HAP-1 (cell line): ENCODE results near the gene CA10.

ENCODE experiments used
- DNase-seq, 2 experiments: peaks; one replicate each; pipeline ENCODE4 v3.0.0-alpha.2; 2016 to 2020; ENCODE audit warnings: low spot score in 2 of 2
- H3K27me3 ChIP-seq: fragments of 250-450 bp; sonication (Bioruptor Pico); 2 replicates; pipeline ENCODE4 v1.5.1; 2020; ENCODE audit warnings: low read depth, mild to moderate bottlenecking, moderate library complexity
- H3K36me3 ChIP-seq: fragments of 250-450 bp; sonication (Bioruptor Pico); replicated peaks from 2 replicates; pipeline ENCODE4 v1.5.1; 2020; ENCODE audit warnings: mild to moderate bottlenecking
- H3K4me1 ChIP-seq: fragments of 250-450 bp; sonication (Bioruptor Pico); 2 replicates; pipeline ENCODE4 v1.5.1; 2020; ENCODE audit warnings: mild to moderate bottlenecking
- H3K4me3 ChIP-seq: fragments of 250-450 bp; sonication (Bioruptor Pico); 2 replicates; pipeline ENCODE4 v1.5.1; 2020; ENCODE audit warnings: mild to moderate bottlenecking, moderate library complexity
- H3K9me3 ChIP-seq: fragments of 250-450 bp; sonication (Bioruptor Pico); 2 replicates; pipeline ENCODE4 v1.5.1; 2020; ENCODE audit warnings: mild to moderate bottlenecking, moderate library complexity
- in situ Hi-C: fragments of 300-500 bp; cut with MboI; formaldehyde crosslinking; loops from 3 replicates; pipeline ENCODE4 v1.14.3; 2020; ENCODE audit warnings: low sequenced_read_pairs, inconsistent platforms, mixed read lengths

Gene CA10

DNA sequence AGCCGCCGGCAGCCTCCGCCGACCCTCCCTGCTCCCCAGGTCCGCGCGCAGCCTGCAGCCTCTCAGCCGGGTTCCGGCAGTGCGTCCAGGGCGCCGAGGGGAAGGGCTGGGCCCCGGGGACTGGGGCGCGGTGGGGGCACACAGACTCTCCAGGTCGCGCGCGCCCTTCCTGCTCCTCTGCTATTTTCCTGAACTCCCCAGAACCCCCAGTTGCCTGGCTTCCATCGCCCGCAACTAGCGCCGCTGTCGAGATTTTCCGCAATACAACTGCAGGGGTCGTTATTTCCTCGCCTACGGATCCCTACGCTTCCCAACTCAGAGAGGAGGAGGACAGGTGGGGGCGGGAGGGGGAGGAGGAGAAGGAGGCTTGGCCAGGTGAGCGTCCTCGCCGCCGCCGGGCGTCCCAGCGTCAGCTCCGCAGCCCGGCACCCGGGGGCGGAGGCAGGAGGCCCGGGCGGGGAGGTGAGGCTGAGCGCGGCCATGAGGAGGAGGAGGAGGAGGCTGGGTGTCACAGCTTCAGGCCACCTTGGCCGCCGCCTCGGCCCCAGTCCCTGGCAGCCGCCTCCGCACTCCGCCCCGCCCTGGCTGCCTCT, at the start of gene CA10:
CA10 (minus strand) TSS at position 265 of the 593 bp plus-strand sequence.
- H3K4me3 ChIP-seq, result no peak within 1 kb of the TSS
- no peaks in the 10 kb centered on the region for H3K4me1 ChIP-seq
- no peaks in the 10 kb centered on the region for H3K27me3 ChIP-seq
- H3K9me3 ChIP-seq, result no peaks in the 10 kb centered on the region
- DNase-seq, result no peak
- no peaks in the 10 kb centered on the region for H3K36me3 ChIP-seq
- in situ Hi-C loops, result no loop called here

DNA sequence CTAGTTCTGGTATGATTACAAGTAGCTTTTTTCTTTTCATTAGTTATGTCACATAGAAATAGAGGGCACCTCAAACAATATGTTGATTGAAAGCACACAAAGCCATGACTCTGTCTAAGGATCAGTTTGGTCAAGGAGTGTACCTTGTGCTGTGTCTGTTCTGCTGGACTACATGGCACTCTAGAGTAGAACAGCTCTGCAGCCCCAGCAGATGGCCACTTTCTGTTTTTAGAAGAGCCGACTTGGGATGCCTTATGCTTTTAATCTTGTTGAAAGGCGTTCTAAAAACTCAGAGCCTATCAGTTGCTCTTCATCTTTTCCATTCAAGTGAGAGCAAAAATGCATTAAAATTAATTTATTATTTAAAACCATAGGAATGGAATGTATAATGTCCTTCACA, 49.3 kb upstream of the CA10 start:
- Histone ChIP-seq H3K9me3 (no peaks in the 10 kb centered on the region), H3K4me1 (no peaks in the 10 kb centered on the region), H3K27me3 (no peaks in the 10 kb centered on the region), H3K4me3 (no peak overlapping the region), H3K36me3 (no peaks in the 10 kb centered on the region)
- in situ Hi-C loops, result no loop called here
- DNase-seq, result no peak

DNA sequence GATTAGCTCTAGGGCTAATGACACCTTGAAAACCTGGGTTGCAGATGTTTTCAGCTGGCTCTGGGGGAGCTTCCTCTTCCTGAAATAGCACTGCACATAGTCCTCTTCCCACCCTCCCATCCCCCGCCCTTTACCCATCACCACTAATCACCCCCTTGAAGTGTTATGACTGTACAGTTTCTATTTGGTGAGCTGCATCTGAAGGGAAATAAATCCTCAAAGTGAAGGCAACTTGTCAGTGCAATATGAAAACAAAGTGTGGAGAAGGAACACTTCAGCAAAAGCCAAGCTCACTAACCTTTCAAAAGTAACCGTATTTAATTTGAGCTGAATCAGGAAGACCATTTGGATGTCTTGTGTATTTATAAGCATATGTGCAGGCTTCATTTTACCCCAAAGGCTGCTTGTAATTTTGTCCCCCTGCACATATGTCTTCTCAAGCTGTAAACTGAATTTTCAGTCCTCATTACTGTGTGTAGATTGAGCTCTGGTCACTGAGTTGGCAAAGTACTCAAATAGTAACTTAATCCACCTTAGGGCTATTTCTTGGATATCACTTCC, 44.1 kb upstream of the CA10 start:
- H3K36me3 ChIP-seq, result no peaks in the 10 kb centered on the region
- H3K4me3 ChIP-seq, result no peak overlapping the region
- no peak for DNase-seq
- in situ Hi-C loops, result no loop called here
- no peaks in the 10 kb centered on the region for H3K4me1 ChIP-seq
- no peaks in the 10 kb centered on the region for H3K27me3 ChIP-seq
- no peaks in the 10 kb centered on the region for H3K9me3 ChIP-seq

DNA sequence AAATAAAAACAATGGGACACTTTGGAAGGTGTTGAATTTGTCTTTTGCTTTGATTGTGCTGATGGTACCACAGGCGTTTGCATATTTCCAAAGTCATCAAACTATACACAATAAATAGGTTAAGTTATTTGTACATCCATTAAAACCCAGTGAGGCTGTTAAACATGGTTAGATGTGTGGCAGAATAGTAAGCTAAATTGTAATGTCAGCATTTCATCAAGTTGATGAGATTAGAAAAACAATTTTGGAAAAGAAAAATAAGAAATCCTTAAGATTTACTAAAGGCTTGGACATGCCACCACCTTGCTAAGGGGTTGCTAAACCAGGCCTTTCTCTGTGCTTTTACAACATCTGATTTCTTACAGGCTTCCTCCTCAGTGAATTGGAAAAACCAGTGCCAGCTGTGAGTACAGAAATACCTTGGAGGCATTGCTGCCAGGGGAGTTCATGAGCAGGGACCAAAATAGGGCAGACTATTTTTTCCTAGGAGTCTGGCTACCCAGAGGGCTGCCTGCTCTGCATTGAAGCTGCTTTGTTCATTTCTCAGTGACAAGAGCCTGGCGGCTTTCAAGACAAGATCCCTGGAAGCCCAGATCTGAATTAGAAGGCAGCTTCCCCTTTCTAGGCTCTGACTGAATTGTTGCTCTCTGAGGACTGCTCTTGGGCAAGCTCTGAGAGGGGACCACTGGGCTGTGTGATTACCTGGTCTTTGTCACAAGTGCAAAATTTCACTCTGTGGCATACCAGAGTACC, 43.4 kb upstream of the CA10 start:
- Histone ChIP-seq H3K4me3 (no peak overlapping the region), H3K9me3 (no peaks in the 10 kb centered on the region), H3K27me3 (no peaks in the 10 kb centered on the region), H3K36me3 (no peaks in the 10 kb centered on the region), H3K4me1 (no peaks in the 10 kb centered on the region)
- DNase-seq, result no peak
- in situ Hi-C loops, result no loop called here

DNA sequence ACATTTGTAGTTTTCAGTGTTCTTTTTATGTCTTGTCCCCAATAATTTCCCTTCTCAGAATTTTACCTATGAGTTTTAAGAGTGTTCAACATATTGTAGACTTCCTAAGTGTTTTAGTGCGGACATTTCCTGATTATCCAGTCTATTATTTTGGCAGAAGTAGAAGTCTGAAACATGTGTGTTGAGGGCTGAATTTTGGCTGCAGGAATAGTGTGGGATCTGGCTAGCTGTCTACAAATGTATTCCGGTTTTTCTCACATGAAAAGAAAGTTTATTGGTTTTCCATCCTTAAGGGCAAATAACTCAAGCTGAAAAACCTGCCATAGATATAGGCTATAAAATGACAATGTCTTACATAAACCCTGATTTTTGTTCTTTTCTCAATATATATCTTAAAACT, 33.0 kb upstream of the CA10 start:
- Histone ChIP-seq H3K4me1 (no peaks in the 10 kb centered on the region), H3K36me3 (no peaks in the 10 kb centered on the region), H3K4me3 (no peak overlapping the region), H3K27me3 (no peaks in the 10 kb centered on the region), H3K9me3 (no peaks in the 10 kb centered on the region)
- in situ Hi-C loops, result no loop called here
- no peak for DNase-seq

DNA sequence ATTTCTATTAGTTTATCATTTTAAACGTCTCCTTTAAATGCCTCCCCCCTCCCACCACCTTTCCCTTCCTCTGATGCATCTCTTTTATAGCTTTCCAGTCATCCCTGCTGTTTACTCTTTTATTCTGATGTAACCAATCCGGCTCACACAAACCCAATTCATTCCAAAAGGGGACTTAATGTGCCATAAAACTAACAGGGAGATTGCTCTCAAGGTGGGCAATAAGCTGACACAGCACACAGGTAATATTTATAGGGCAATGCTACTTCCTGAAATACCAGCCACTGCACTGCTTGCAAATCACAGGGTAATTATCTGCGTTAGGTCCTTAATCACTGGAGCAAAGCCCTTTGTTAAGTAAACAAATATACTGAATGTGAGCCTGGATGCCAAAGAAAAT, 23.3 kb upstream of the CA10 start:
- H3K27me3 ChIP-seq, result no peaks in the 10 kb centered on the region
- in situ Hi-C loops, result no loop called here
- H3K9me3 ChIP-seq, result no peaks in the 10 kb centered on the region
- no peak for DNase-seq
- no peak overlapping the region for H3K4me3 ChIP-seq
- no peaks in the 10 kb centered on the region for H3K36me3 ChIP-seq
- H3K4me1 ChIP-seq, result no peaks in the 10 kb centered on the region

DNA sequence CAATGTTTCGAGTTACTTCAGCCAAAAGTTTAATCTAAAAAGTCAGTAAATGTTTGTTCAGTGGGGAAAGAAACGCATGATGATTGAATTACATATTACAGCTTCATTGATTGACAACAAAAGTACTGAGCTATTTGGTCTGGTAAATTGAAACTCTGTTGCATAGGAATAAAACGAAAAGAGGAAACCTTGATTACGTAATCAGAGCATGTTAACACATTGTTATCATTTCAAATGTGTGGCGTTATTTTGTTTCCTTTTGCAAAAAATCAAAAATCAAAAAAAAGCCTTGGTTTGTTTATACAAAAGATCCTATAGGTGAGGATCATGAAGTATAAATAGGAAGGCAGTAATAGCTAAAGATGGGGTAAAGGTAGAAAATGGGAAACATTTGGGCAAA, 19.5 kb upstream of the CA10 start:
- no peaks in the 10 kb centered on the region for H3K4me1 ChIP-seq
- no peaks in the 10 kb centered on the region for H3K36me3 ChIP-seq
- DNase-seq, result no peak
- H3K4me3 ChIP-seq, result no peak overlapping the region
- no peaks in the 10 kb centered on the region for H3K27me3 ChIP-seq
- in situ Hi-C loops, result no loop called here
- H3K9me3 ChIP-seq, result no peaks in the 10 kb centered on the region

DNA sequence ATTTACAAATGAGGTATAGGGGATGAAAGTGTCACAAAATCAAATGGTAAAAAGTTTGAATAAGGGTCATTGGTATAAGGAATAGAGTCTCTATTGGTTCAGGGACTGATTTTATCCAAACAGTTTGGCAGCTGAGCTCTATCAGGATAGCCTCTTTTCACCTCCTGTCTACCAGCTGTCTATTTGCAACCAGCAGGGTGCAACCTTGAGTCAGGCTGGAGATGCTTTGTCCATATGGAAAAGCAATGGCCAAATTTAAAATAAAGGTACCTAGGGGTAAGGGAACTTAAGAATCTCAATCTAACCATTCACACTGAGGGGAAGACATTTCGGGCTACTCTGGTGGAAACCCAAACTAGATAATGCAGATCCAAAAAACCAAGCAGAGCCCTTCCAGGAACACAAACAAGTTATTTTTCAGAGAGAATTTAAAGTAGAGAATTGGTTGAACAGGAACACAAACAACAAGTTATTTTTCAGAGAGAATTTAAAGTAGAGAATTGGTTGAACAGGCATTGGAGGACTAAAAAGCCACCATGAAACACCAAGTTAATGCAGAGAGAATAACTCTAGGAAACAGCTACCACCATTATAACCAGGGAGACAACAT, 12.6 kb upstream of the CA10 start:
- no peaks in the 10 kb centered on the region for H3K27me3 ChIP-seq
- H3K4me3 ChIP-seq, result no peak overlapping the region
- in situ Hi-C loops, result no loop called here
- DNase-seq, result peak; percentile 5 to 33
- no peaks in the 10 kb centered on the region for H3K9me3 ChIP-seq
- H3K36me3 ChIP-seq, result no peaks in the 10 kb centered on the region
- H3K4me1 ChIP-seq, result no peaks in the 10 kb centered on the region

DNA sequence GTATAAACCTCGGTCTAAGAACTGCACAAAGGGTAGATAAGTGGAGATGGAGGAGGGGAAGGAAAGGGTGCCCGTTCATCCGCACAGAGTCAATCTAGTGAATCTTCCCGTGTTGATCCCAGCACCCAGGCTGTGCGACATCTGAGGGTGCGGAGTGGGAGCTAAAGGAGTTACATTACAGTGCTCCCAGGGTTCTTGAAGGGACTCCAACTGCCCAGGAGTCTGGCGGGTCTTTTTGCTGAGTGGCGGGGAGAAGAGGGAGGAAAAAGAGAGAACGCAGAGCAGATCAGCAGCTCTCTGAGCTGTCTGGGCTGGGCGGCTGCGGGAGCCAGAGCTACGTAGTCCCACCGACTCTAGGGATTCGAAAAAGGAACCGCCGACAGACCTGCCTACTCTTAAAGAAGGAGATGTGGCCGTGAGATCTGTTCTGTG, 1.6 kb upstream of the CA10 start:
- Histone ChIP-seq H3K27me3 (no peaks in the 10 kb centered on the region), H3K9me3 (no peaks in the 10 kb centered on the region), H3K4me1 (no peaks in the 10 kb centered on the region), H3K36me3 (no peaks in the 10 kb centered on the region), H3K4me3 (no peak overlapping the region)
- no peak for DNase-seq
- in situ Hi-C loops, result no loop called here

DNA sequence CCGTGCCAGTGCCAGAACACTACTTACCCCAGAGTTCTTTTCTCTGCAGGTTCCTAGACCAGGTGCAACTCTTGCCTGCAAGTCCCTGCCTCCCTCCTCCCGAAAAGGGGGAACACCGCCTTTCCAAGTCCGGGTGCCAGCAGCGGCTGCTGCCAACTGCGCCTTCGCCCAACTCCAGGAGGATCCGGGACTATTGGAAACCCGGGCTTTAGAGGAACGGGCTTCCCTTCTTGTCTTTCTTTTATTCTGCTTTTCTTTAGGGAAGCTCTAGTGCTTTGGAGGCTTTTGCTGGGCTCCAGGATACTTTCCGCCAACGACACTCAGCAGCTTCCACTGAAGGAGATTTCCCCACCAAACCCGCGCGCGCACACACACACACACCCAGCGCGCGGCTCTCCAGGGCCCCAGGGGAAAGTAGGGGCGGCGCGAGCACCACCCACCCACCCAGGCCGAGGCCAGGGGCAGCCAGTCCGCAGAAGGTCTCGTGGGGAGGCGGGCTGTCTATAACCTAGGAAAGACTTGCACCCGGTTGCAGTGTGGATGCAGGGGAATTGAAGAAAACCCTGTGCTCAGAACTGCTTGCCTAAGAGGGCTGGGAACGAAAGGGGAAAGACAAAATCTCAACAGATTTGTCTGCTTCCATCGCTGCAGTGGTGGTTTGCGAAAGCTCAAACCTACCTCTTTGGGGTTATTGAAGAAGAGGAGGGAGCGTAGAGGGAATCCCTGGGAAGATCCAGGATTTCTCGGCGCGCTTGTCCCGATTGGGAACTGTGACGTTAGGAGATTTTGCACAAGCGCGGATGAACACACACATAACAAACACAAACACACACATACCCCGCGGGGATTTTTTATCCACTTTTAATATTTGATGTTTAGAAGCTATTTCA, 977 bp upstream of the CA10 start:
- Histone ChIP-seq H3K36me3 (no peaks in the 10 kb centered on the region), H3K27me3 (no peaks in the 10 kb centered on the region), H3K4me3 (no peak overlapping the region), H3K4me1 (no peaks in the 10 kb centered on the region), H3K9me3 (no peaks in the 10 kb centered on the region)
- in situ Hi-C loops, result no loop called here
- no peak for DNase-seq

DNA sequence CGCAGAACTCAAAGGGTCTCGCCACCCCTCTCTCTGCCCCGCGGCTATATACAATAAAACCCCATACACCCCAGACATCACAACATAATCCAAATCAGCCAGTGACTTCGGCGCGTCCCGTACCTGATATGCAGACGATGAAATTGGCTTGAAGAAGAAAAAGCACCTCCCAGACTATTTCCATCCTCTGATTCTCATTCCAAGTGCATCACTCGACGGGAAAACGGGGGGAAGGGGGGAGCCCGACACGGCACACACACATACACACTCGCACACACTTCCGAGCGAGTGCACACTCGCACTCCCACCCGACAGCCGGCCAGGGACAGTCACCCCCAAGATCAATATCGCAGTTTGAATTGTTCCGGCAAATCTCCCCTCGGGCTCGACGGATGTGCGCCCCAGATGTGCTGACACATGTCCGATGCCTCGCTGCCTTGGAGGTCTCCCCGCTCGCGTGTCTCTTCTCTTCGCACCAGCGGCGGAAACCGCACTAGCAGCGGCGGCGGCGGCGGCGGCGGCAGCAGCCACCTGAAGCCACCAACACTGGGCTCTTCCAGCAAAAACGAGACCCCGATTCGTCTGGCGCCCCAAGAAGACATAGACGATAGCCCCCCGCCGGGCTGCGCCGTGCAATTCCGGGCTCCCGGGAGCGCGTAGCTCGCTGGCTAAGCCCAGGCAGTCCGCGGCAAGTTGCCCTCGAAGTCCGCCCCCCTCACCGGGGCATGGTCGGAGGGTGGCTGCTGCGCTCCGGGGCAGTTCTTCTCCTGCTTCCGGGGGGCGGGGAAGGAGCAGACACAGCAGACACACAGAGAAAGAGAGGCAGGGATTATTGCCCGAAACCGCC, 688 bp downstream of the CA10 start:
- in situ Hi-C loops, result no loop called here
- Histone ChIP-seq H3K27me3 (no peaks in the 10 kb centered on the region), H3K4me3 (no peak overlapping the region), H3K4me1 (no peaks in the 10 kb centered on the region), H3K36me3 (no peaks in the 10 kb centered on the region), H3K9me3 (no peaks in the 10 kb centered on the region)
- no peak for DNase-seq

DNA sequence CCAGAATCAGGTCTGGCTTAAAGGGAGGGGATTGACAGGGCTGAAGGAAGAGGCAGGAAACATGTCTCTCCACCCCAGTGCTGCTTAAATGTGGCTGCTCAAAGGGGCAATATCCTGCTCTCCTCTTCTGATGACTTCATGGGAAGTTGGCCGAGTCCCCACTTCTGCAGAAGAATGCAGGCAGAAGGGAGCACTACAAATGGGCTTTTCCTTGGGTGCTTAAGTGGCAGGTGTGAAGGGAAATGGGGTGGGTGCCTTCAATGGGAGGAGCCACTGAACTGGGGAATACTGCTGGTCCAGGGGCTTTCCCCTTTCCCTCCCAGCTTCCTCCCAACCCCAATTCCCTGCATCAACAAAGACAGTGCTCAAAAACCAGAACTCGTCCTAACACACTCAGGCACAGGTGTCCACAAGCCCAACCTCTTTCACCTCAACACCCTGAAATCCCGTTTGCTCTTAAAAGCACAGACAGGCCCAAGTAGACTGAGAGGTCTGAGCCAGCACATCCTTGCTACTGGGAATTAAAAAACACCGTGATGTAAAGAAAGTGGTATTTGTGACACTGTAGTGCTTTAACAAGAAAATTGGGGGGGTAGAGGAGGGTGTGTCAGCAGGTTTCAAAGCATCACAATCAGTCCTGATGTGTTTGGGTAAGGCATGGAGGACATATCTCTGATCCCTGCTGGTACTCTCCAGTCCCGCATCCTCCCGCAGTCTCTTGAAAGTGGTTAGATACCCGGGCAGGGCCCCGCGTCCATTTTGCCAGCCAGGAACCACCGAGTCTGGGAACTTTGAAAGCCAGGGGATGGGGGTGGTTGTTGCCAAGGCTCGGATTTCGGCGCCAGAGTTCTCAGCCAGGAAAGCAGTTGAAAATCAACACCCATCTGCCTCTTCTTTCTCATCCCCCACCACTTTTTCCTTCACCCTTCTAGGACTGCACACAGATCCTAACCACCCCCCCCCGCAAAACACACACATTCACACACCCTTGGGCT, 1.6 kb downstream of the CA10 start:
- in situ Hi-C loops, result no loop called here
- H3K27me3 ChIP-seq, result no peaks in the 10 kb centered on the region
- H3K4me1 ChIP-seq, result no peaks in the 10 kb centered on the region
- H3K36me3 ChIP-seq, result no peaks in the 10 kb centered on the region
- no peaks in the 10 kb centered on the region for H3K9me3 ChIP-seq
- no peak for DNase-seq
- H3K4me3 ChIP-seq, result no peak overlapping the region
